Measurements from ENCODE around the gene BRICD5. TPM values are rescaled to one million over a fixed set of nuclear protein-coding genes. Genes with fewer than 3 reads are reported as not detected.
"Not testable (repeated sequence)": the region's sequence is repeated elsewhere in the genome, so short reads cannot be mapped to it uniquely, and the experiment has no call there.

The BRICD5 gene
- total RNA-seq = 10 to 100 TPM in 2 of 4 donors, 1 to 10 TPM in 2; 3.8 to 44.6 (median 12.0) TPM

DNA sequence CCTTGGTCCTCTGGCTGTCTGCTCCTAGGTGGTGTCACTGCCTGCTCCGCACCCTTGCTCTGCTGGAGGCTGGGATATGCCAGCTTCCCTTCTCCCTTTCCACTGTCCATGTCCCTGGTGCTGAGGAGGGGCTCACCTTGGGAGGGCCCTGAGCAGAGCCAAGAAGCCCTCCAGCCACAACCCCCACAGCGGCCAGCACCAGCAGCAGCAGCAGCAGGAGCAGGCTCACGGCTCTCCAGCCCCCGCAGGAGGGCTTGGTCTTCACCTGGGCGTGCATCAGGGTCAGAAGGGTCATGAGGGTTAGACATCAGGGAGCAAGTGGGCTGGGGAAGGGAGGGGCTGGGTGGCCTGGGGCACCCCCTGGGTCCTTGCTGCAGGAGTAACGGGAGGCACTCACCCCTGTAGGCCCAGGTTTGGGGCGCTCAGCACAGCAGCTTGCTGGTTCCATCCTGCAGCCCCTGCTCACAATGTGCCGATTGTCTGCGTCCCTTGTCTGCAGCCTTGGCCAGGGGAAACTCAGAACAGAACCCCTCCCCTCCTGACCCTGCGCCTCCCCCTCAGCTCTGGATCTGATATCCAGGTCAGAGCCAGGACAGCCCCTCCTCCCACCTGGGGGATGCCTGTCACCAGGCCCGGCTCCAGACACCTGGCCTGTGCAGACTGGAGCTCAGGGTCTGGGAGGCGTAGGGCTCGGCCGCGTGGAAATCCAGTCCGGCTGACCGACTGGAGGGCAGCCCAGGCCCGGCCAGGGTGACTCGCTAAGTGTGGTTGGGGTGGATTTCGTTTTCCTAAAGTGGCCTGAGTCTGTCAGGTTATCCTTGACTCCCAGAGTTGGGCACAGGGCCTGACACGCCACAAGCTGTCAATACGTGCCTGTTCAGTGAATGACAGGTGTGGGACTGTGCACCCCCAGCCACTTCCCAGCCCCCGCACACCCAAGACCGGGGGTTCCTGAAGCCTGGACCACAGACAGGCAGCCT, at the start of gene BRICD5:
Gene BRICD5 (minus strand): TSS at position 478 of the 980 bp plus-strand sequence. CDS start 30 bp downstream, at position 448.
- 66 to 73% methylated on average over 6 to 14 of the region's 24 CpGs for WGBS, 2 donors
- Histone ChIP-seq H3K27me3 (no peaks in the 10 kb centered on the region), H3K9me3 (no peaks in the 10 kb centered on the region), H3K4me1 (peaks cover 29 to 35% of the 10 kb centered on the region in 2 donors), H3K27ac (peak within 1 kb of the TSS in 2 of 3 donors; percentile 35 to 71), H3K4me3 (replicated peaks in 1 of 3) (no peak within 1 kb of the TSS), H3K36me3 (peaks cover 17 to 20% of the 10 kb centered on the region in 2 donors)
- intact Hi-C loops (cut with DNase I) = no loop called here
- no peak for DNase-seq
- TF ChIP-seq CTCF (IDR thresholded peaks at IDR 0.05) (no peak), POLR2A (IDR thresholded peaks at IDR 0.05) (no peak)

- 97 to 98% methylated on average over 8 of the region's 8 CpGs for WGBS, 2 donors
- TF ChIP-seq POLR2A (IDR thresholded peaks at IDR 0.05) (no peak), CTCF (IDR thresholded peaks at IDR 0.05) (no peak)
- H3K9me3 ChIP-seq = no peaks in the 10 kb centered on the region
- H3K4me1 ChIP-seq = no peaks in the 10 kb centered on the region
- H3K27me3 ChIP-seq = no peaks in the 10 kb centered on the region
- intact Hi-C loops (cut with DNase I) = loop anchor here (5.0 to 10.0 kb wide), 2 partner anchors 63 to 165 kb away; partner anchors contain the start of genes CASKIN1 and CCNF
- H3K4me3 ChIP-seq (replicated peaks in 1 of 3) = no peak overlapping the region
- peaks cover 62 to 79% of the 10 kb centered on the region in 2 donors for H3K36me3 ChIP-seq
- no peak overlapping the region for H3K27ac ChIP-seq
- no peak for DNase-seq
Measured at GRCh38 chr16:2260250-2260649, 49.6 kb upstream of the BRICD5 start.

- 98% methylated on average over 7 of the region's 7 CpGs for WGBS, 2 donors
- H3K4me1 ChIP-seq; intact Hi-C loops (cut with DNase I); H3K9me3 ChIP-seq; DNase-seq; H3K4me3 ChIP-seq (replicated peaks in 1 of 3); H3K27me3 ChIP-seq; H3K27ac ChIP-seq: not testable (repeated sequence)
- H3K36me3 ChIP-seq = peaks cover 78 to 88% of the 10 kb centered on the region in 2 donors
Measured at GRCh38 chr16:2258530-2258929, 47.9 kb upstream of the BRICD5 start.

GRCh38 chr16:2257726-2258125, 47.1 kb upstream of the BRICD5 start:
- intact Hi-C loops (cut with DNase I) = no loop called here
- peaks cover 80 to 88% of the 10 kb centered on the region in 2 donors for H3K36me3 ChIP-seq

More at GRCh38 chr16:2257726-2258125, 47.1 kb upstream of the BRICD5 start:
- Histone ChIP-seq H3K9me3 (no peaks in the 10 kb centered on the region), H3K4me3 (replicated peaks in 1 of 3) (no peak overlapping the region), H3K27me3 (no peaks in the 10 kb centered on the region), H3K27ac (no peak overlapping the region), H3K4me1 (peaks cover 0 to 6% of the 10 kb centered on the region in 2 donors)
- TF ChIP-seq POLR2A (IDR thresholded peaks at IDR 0.05) (no peak), CTCF (IDR thresholded peaks at IDR 0.05) (no peak)
- WGBS, 2 donors = 95 to 99% methylated on average over 6 of the region's 6 CpGs
- no peak for DNase-seq

All from thyroid gland (tissue), 4 donors.